Superior temporal gyrus (tissue), 1 donor: ENCODE data around the gene BRME1.
A peak's percentile ranks its signal among the peaks of the same experiment; 100 is the strongest.
"Not testable (repeated sequence)": the region's sequence is repeated elsewhere in the genome, so short reads cannot be mapped to it uniquely, and the experiment has no call there.

Experiments
- DNase-seq: peaks from one replicate; pipeline ENCODE4 v3.0.0-alpha.2; 2016; ENCODE audit errors: extremely low spot score

The BRME1 gene

DNA sequence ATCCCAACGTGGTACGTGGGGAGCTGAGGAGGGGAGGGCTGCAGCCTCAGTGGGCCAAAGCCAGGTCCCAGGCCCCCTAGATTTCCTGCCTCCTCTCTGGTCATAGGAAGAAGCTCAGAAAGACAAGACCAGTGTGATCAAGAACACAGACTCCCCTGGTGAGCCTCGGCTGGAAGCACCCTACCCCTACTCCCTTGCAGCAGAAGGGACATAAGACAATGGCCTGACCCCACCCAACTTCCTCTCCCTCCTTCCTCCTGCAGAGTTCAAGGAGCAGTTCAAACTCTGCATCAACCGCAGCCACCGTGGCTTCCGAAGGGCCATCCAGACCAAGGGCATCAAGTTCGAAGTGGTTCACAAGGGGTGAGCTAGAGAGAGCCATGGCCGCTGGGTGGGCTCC is 20.8 kb upstream of the BRME1 start:
- DNase-seq = no peak

DNA sequence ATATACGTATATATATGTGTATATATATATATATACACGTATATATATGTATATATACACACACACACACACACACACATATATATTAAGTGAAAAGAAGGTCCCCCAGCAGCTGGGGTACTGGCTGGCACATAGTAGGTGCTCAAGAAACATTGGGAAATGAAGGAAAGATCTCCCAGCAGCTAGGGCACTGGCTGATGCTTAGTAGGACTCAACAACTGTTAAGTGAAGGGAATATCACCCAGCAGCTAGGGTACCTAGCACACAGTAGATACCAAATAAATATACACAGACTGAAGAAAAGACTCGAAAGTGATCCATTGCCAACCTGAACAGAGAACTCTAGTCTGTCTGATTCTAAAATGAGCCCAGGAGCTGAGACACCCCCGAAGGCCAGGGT is 20.1 kb upstream of the BRME1 start:
- no peak for DNase-seq

DNA sequence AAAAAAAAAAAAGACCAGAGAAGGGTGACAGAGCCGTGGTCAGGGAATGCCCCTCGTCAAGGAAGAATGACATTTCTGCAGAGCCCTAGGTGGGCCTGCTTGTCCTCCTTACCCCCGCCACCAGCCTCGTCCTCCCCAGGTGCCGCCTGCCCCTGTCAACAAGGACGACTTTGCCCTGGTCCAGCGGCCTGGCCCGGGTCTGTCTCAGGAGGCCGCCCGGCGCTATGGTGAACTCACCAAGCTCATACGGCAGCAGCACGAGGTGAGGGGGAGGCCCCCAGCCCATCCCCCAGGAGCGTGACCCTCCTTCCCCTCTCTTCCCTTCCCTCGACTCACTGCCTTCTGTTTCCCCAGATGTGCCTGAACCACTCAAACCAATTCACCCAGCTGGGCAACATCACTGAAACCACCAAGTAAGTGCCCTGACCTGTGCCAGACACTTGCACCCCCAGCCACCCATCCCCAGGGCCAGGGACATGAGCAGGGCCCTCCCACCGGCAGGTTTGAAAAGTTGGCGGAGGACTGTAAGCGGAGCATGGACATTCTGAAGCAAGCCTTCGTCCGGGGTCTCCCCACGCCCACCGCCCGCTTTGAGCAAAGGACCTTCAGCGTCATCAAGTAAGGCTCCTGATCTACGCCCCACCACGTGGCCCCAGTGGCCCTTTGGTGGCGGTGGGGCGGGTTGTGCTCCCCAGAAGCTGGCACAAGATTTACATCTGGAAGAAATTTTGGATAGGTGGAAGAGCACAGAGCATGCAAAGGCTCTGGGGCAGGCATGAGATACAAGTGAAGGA is 17.5 kb upstream of the BRME1 start:
- no peak for DNase-seq

DNA sequence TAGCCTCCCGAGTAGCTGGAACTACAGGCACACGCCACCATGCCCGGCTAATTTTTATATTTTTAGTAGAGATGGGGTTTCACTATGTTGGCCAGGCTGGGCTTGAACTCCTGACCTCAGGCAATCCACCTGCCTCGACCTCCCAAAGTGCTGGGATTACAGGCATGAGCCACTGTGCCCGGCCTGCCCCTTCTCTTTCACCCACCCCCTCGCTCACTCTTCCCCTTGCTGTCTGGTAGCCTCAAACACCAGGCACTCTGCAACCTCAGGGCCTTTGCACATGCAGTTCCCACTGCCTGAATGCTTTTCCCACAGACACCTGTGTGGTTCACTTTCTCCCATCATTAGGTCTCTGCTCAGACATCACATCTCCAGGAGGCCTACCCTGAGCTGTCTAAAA is 16.2 kb upstream of the BRME1 start:
- DNase-seq = not testable (repeated sequence)

DNA sequence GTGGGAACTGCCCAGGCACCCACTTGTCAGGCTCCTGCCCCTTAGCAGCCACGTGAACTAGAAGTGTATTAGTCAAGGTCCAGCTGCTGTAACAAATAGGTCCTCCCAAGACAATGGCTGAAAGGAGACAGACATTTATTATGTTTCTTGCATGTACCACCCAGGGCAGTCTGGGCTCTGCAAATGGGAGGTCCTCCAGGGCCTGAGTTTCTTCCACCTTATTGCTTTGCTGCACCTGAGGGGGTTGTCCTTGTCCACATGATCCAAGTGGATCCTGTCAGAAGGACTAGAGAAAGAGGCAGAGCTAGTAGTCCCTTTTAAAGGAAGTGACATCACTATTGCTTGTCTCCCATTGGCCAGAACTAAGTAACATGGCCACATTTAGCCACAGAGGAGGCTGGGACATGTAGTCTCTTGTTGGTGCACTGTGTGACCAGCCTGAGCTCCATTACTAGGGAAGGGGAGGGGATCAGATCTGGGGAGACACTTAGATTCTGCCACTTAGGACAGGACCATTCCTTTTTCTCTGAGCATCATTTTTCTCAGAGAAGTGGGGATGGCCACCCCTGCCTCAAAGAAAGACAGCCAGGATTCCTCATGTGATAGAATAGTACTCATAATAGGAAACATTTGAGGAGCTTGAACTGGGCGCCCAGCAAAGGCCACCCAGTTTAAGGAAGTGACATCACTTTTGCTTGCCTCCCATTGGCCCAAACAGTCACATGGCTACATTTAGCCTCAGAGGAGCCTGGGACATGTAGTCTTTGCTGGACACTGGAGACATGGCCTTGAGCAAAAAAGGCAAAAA is 15.2 kb upstream of the BRME1 start:
- peak; percentile 59 for DNase-seq

DNA sequence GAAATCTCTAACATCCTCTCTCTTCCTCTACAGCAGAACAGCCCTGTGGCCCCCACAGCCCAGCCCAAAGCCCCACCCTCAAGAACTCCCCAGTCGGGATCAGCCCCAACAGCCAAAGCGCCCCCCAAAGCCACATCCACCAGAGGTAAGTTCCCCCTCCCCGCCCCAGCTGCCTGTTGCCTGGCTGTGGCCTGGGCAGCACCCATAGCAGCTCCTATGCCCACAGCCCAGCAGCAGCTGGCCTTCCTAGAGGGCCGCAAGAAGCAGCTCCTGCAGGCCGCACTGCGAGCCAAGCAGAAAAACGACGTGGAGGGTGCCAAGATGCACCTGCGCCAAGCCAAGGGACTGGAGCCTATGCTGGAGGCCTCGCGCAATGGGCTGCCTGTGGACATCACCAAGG is 14.6 kb upstream of the BRME1 start:
- DNase-seq = no peak

DNA sequence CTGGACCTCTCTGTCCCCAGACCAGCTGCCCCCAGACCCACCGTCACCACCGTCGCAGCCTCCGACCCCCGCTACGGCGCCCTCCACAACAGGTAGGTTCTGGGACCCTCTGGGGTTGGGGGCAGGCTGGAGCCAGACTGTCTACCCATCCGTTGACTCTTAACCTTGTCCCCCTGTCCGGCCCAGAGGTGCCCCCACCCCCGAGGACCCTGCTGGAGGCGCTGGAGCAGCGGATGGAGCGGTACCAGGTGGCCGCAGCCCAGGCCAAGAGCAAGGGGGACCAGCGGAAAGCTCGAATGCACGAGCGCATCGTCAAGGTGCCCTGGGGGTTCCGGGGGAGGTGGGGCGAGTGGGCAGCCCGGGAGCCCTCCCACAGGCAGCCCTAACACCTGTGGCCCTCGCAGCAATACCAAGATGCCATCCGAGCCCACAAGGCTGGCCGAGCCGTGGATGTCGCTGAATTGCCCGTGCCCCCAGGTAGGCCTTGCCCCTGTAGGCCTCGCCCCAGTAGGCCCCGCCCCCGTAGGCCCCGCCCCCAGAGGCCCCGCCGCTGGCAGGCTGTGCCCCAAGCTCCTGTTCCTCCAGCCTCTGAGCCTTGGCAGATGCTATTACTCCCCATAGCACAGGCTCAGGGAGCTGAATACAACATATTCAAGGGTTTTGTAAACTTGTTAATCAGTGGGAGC is 13.0 kb upstream of the BRME1 start:
- DNase-seq = no peak

DNA sequence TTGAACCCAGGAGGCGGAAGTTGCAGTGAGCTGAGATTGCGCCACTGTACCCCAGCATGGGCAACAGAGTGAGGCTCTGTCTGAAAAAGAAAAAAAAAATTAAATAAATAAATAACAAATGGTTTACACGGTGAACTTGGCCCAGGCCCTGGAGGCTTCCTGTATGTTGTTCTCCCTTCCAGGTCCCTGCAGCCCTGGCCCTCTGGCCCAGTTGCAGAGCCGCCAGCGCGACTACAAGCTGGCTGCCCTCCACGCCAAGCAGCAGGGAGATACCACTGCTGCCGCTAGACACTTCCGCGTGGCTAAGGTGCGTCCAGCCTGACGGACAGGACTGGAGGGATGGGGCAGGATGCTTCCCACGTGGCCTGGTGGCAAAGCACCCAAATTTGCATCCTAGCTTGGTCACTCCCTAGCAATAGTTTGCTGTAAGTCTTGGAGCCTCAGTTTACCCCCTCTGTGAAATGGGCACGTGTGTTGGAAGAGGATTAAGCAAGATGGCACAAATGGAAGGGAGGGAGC is 12.0 kb upstream of the BRME1 start:
- DNase-seq = no peak

DNA sequence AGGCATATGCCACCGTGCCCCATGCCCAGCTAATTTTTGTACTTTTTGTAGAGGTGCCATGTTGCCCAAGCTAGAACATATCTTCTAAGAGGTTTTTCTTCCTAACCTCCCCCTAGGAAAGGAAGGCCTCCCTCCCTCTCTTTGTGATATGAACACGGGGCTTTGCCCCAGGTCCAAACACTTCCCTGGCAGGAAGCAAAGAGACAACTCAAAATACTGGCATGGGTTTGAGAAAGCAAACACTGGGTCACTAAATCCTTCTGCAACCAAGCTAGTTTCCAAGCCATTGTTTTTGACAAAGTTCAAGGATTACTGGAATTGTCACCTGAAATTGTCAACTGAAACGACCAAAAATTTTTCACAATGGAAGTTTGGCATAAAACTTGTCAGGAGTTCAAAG is 8.9 kb upstream of the BRME1 start:
- no peak for DNase-seq

DNA sequence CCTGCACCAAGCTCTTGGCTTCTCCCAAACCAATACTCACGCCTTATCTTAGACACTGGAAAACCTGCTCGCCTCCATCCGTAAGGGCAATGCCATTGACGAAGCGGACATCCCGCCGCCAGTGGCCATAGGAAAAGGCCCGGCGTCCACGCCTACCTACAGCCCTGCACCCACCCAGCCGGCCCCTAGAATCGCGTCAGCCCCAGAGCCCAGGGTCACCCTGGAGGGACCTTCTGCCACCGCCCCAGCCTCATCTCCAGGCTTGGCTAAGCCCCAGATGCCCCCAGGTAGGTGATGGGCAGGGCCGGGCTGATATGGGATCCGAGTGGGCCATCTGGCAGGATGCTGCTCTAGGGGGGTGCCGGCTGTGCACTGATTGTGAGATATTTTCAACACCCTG is 7.4 kb upstream of the BRME1 start:
- DNase-seq = no peak

DNA sequence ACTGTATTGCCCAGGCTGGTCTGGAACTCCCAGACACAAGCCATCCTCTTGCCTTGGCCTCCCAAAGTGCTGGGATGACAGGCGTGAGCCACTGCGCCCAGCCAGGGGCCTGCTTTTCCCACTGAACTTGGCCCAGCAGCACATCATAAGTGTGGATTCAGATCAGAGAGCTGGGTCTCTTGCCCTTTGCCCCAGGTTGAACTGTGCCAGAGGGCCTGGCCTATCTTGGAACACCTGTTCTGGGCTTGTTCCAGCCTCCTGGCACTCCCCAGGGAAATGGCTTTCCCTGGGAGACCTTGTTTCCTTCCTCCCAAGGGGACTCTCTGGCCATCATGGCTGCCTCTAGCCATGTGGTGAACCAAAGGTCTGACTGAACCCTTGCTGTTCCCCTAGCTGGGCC is 3.5 kb upstream of the BRME1 start:
- no peak for DNase-seq

DNA sequence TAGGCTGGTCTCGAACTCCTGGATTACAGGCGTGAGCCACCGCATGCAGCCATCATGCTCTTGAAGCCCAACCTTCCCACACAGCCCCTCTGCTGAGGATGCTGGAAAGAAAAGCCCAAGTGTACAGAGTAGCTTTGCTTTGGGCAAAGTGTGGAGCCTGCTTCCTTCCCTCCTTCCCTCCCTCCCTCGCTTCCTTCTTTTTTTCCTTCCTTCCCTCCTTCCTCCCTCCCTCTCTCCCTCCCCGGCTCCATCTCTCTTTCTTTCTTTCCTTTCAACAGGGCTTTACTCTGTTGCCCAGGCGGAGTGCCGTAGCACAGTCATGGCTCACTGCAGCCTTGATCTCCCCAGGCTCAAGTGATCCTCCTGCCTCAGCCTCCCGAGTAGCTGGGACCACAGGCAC is 2.8 kb upstream of the BRME1 start:
- no peak for DNase-seq

DNA sequence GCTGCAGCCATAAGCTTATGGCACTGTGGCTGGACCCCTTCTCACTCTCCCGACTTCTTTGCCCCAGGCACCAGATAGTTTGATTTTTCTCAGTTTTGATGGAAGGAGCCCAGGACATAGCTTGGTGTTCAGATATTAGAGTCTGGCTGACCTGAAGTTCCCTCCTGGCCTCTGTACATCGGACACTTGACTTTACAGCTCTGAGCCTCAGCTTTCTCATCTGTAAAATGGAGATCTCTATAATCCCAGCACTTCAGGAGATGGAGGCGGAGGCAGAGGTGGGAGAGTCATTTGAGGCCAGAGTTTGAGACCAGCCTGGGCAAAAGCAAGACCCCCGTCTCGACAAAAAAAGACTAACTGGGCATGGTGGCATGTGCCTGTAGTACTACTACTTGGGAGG is 993 bp upstream of the BRME1 start:
- no peak for DNase-seq

DNA sequence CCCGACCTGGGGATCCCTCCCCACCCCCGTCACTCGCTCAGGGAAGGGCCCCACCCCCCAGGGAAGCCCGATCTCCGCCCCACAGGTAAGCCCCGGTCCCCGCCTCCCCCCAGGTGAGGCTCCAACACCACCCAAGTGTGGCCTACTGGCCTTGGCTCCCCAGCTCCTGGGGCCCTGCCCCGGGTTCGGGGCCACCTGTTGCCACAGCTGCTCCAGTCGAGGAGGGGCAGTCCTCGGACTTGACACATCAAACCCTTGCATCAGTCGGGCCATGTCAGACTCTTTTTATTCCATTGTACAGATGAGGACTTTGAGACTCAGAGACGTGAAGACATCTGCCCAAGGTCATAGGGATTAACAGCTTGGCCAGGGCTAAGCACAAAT is 596 bp upstream of the BRME1 start:
- no peak for DNase-seq

DNA sequence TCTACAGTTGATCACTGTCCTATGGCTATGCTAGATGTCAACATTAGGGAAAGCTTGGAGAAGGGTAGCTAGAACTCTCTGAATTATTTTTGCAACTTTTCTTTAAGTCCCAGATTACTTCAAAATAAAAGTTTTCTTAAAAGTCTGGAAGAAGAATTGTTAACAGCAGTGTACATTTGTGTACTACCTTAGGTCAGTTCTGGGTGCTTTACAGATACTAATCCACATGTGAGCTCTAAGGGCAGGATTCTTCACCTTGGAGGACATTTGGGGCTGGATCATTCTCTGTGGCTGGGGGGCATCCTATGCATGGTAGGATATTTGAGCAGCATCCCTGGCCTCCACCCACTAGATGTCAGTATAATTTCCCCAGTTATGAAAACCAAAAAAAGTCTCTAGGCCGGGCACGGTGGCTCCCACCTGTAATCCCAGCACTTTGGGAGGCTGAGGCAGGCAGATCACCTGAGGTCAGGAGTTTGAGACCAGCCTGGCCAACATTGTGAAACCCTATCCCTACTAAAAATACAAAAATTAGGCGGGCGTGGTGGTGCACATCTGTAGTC is 2.8 kb downstream of the BRME1 start:
- no peak for DNase-seq

DNA sequence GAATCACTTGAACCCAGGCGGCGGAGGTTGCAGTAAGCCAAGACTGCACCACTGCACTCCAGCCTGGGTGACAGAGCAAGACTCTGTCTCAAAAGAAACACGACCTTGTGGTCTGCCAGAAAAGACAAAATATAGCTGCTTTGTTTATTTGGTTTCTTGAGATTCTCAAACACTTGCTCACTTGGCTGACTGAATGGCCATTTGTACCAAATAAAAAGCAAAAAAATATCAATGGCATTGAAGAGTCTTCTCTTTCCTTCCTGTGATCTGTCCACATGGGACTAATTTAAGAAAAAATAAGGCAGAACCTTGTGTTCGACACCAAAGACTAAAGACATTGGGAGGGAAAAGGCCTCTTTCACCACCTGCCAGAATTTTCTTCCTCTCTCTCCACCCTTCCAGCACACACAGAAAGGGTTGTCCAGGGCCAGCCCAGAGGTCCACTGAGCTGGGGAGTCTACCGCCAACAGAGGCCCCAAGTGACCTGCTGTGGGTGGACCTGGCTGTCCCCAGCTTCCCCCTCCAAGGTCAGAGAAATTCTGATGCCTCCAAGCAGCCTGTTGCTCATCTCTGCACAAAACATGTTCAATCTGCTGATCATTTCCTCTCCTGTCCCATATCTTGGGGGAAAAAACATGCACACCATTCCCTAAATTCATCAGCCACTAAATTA is 5.9 kb downstream of the BRME1 start:
- DNase-seq = peak; percentile 23

DNA sequence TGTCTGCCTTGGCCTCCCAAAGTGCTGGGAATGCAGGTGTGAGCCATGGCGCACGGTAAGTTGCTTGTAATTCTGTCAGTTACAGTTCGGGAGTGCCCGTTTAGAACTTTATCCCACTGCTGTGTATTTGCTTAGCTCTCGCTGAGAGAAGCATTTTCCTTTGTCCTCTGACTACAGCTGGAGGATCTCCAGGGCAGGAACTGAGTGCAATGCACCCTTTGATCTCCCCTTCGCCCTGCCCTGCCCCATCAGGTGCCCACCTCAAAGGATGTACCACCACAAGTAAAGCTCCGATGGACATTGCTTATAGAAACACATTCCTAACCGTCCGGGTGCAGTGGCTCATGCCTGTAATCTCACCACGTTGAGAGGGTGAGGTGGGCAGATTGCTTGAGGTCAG is 6.5 kb downstream of the BRME1 start:
- DNase-seq = no peak

DNA sequence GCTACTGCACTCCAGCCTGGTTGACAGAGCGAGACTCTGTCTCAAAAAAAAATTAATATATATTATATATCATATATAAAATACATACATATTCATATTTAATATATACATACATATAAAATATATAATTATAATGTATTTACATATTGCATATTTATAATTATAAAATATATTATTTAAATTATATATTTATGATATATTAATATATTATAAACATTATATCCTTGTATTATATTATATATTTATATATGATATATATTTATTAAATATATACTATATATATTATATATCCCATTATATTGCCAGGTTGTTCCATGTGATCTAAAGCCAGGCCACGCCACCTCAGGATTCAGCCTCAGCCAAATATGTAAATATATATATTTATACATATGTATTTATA is 9.7 kb downstream of the BRME1 start:
- no peak for DNase-seq

DNA sequence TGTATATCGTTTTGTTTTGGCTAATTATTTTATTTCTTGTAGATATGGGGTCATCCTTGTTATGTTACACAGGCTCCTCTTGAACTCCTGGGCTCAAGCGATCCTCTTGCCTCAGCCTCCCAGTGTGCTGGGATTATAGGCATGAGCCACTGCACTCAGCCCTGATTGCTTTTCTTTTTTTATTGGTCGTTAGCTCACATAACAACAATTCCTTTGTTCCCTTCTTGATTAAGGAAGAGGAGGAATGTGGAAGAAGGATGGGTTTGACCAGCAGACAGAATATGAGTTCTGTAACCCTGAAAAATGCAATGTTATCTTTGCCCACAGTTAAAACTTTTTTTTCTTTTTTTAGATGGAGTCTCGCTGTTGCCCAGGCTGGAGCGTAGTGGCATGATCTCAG is 11.4 kb downstream of the BRME1 start:
- no peak for DNase-seq

DNA sequence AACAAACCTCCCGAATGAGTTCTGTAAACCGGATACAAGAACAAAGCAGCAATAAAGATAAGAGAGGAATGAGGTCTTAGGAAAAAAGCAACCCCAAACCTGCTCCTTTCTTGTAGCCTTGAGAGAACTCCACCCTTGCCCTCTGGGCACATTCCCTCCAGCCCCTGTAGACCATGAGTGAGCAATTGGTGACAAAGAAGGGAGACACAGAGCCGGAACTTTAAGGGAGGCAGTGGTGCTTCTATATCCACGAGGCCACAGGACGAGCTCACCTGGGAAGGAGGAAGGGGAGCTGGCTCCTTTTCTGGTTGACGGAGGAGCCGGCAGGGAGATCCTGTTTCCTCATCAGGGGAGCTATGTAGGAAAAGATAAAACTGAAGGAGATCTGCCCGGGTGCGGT is 13.0 kb downstream of the BRME1 start:
- DNase-seq = no peak

DNA sequence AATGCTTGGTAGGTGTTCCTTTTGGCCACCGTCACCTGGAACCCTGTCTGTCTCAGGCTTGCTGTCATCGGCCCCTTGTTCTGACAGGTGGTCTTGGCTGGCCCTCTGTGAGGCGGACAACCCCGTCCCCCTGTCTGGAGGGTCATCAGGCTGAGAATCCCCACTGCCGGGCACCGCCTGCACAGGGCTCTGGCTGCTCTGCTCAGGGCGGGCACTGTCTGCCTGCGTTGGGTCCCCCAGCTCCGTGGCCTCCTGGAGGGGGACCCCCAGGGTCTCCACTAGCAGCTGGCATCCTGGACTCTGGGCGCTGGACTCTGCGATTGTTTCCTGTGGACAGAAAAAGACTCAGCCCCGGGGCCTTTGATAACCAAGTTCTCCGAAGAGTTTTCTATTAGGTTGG is 15.8 kb downstream of the BRME1 start:
- no peak for DNase-seq

DNA sequence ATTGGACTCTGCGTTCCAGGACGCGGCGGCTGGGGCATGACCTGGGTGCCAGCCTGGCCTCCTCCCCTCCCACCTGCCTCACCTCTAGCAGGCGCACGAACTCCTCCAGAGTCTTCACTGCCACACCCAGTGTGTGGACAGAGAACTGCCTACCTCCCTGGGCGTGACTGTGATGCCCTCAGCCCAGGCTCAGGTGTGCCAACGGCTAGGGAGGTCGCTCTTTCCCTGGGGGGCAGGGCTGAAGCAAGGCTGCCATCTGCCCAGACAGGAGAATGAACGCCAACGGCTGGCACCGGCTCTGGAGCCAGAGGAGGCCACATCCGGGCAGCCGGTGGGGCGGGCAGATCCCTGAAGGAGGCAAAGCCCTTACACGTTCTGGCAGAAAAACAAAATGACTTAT is 17.6 kb downstream of the BRME1 start:
- DNase-seq = no peak
